Measurements from ENCODE around the gene GNA12. TPM values are rescaled to one million over a fixed set of nuclear protein-coding genes. Genes with fewer than 3 reads are reported as not detected.
"Not testable (repeated sequence)": the region's sequence is repeated elsewhere in the genome, so short reads cannot be mapped to it uniquely, and the experiment has no call there.

The GNA12 gene
- total RNA-seq, 6 experiments from 2014 or later, result 10.3 to 32.1 (median 14.1) TPM

DNA sequence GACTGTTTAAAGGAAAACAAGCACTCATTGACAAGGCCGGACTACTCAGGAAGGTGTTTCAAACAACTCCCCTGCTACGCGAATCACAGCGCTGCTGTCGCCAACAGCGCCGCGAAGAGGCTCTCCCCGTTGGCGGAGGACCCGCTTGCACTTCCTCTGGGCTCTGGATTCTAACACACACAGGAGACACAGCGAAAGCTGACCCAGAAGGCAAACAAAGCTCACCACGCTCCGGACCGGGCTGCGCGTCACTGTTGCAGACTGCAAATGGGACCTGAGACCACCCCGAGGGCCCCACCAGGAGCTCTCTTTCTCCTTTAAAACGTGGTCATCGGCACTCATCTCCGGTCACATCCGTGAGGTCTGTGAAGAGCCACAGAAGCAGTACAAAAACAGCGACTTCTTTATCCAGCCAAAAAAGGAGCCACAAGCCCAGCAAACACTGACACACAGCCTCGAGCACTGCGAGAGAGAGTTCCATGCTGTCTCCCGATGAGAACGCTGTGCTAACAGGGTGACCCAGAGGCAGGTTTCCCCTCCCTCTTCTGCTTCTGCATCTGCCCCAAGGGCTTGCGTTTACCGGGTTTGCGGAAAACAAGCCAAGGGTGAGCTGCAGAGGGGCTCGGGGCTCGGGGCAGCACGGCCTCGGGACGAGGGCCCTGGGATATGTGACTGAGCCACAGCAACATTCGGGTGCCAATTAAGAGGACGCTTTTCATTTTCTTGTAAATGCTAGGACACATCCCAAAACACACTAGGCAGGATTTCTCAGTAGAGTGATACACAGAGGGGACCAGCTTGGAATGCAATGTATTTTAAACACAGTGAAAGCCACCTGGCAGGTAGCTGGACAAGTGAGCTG, 114.8 kb downstream of the GNA12 start:
- H3K36me3 ChIP-seq, result no peaks in the 10 kb centered on the region
- H3K27me3 ChIP-seq, result no peaks in the 10 kb centered on the region
- peak in 2 of 3 donors; percentile 47 to 57 for DNase-seq
- H3K27ac ChIP-seq, result peak overlapping the region in 2 of 3 donors; percentile 17 to 21
- no peak for TF ChIP-seq POLR2A (IDR thresholded peaks at IDR 0.05)
- WGBS (ENCODE audit: insufficient coverage, low coverage, low lambda C conversion rate, missing lambda C conversion rate), result 89% methylated on average over 11 of the region's 37 CpGs
- ATAC-seq, result peak; percentile 47 to 67 (median 52)
- no peak overlapping the region for H3K4me3 ChIP-seq
- no peaks in the 10 kb centered on the region for H3K4me1 ChIP-seq
- intact Hi-C loops (cut with DNase I), result no loop called here
- no peaks in the 10 kb centered on the region for H3K9me3 ChIP-seq

DNA sequence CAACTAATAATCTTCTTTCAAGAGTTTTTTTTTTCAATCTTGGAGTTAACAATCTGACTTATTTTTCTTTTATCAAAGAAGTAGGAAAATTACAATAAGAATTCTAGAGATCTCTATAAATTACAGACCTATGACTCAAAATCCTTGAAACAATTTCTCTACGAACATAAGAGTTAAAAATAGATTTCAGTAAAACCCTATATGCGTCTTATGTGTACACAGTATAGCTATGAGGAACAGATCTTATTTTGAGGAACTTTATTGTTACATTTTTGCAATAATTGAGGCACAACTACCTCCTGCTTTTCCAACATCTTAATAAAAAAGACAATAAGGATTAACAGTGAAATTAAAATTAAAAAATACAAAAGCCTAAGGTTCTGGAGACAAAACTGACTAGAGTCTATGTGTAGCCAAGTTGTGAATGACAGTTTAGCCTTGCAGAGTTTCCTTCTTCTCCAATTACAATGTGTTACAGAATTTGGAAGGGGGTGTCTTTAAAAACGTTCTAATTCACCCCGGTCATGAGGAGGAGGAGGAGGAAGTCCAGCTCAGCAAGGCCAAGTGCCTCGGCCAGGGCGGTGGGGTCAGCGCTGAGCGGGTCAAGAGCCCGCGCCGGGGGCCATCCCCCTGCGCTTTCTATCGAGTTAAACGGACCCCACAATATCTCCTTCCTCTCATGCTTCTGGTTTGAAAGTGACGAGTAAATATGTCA, 115.6 kb downstream of the GNA12 start:
- Histone ChIP-seq H3K4me3 (no peak overlapping the region), H3K4me1 (no peaks in the 10 kb centered on the region), H3K9me3 (no peaks in the 10 kb centered on the region), H3K27ac (peak overlapping the region in 2 of 3 donors; percentile 17 to 21), H3K27me3 (no peaks in the 10 kb centered on the region), H3K36me3 (no peaks in the 10 kb centered on the region)
- ATAC-seq, result peak; percentile 39 to 69 (median 50)
- TF ChIP-seq POLR2A (IDR thresholded peaks at IDR 0.05), result no peak
- TF ChIP-seq, protein P1, sequence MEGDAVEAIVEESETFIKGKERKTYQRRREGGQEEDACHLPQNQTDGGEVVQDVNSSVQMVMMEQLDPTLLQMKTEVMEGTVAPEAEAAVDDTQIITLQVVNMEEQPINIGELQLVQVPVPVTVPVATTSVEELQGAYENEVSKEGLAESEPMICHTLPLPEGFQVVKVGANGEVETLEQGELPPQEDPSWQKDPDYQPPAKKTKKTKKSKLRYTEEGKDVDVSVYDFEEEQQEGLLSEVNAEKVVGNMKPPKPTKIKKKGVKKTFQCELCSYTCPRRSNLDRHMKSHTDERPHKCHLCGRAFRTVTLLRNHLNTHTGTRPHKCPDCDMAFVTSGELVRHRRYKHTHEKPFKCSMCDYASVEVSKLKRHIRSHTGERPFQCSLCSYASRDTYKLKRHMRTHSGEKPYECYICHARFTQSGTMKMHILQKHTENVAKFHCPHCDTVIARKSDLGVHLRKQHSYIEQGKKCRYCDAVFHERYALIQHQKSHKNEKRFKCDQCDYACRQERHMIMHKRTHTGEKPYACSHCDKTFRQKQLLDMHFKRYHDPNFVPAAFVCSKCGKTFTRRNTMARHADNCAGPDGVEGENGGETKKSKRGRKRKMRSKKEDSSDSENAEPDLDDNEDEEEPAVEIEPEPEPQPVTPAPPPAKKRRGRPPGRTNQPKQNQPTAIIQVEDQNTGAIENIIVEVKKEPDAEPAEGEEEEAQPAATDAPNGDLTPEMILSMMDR (IDR thresholded peaks at IDR 0.05), result no peak
- DNase-seq, result peak in 2 of 3 donors; percentile 34 to 48
- WGBS (ENCODE audit: insufficient coverage, low coverage, low lambda C conversion rate, missing lambda C conversion rate), result 55% methylated on average over 15 of the region's 15 CpGs
- intact Hi-C loops (cut with DNase I), result no loop called here

DNA sequence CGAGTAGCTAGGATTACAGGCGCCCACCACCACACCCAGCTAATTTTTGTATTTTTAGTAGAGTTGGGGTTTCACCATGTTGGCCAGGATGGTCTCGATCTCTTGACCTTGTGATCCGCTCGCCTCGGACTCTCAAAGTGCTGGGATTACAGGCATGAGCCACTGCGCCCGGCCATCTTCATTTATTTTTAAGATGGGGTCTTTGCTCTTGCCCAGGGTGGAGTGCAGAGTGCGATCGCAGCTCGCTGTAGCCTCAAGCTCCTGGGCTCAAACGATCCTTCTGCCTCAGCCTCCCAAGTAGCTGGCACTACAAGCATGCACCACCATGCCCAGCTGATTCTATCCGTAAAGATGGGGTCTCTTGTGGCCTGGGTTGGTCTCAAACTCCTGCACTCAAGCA, 116.9 kb downstream of the GNA12 start:
- H3K4me1 ChIP-seq; H3K27ac ChIP-seq; H3K36me3 ChIP-seq; ATAC-seq; H3K4me3 ChIP-seq; H3K27me3 ChIP-seq; intact Hi-C loops (cut with DNase I); H3K9me3 ChIP-seq: not testable (repeated sequence)
- DNase-seq, result peak in 2 of 3 donors; percentile 5 to 34
- 78% methylated on average over 5 of the region's 13 CpGs for WGBS (ENCODE audit: insufficient coverage, low coverage, low lambda C conversion rate, missing lambda C conversion rate)

DNA sequence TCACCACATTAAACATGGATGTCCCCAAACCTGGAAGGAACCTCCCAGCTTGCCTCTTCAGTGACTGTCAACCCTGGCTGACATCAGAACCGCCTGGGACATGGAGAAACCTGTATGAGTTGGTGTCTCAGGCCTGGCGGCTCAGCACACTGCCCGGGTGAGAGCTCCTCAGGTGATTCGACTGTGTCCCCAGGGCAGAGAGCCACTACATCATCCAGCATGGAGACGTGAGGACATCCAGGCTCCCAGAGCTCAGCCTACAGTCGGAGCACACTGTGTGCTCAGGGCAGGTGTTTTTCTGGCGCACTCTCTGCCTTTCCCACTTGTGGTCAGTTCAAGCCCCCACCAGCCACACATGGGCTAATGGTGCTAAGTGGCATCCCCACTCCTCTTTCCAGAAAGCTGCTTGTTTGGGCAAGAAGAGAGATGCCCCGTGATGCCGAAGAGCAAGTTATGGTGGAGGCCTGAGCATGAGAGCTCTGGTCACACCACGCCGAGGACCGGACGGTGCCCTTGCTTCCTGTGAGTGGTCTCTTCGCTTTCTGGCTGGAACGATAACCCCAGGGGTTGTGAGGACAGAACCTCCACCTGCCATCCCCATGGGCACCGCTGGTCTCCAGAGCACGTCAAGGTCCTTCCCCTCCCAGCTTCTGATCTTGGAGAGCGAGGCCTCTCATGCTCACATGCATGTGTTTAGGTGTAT, 117.6 kb downstream of the GNA12 start:
- no peak overlapping the region for H3K27ac ChIP-seq
- H3K27me3 ChIP-seq, result no peaks in the 10 kb centered on the region
- TF ChIP-seq, protein P1 (IDR thresholded peaks at IDR 0.05), result no peak
- TF ChIP-seq POLR2A (IDR thresholded peaks at IDR 0.05), result no peak
- intact Hi-C loops (cut with DNase I), result no loop called here
- no peaks in the 10 kb centered on the region for H3K36me3 ChIP-seq
- WGBS (ENCODE audit: insufficient coverage, low coverage, low lambda C conversion rate, missing lambda C conversion rate), result 95% methylated on average over 8 of the region's 18 CpGs
- ATAC-seq (no peak), DNase-seq (peak in 2 of 3 donors; percentile 21 to 22)
- H3K4me1 ChIP-seq, result no peaks in the 10 kb centered on the region
- H3K9me3 ChIP-seq, result no peaks in the 10 kb centered on the region
- no peak overlapping the region for H3K4me3 ChIP-seq

DNA sequence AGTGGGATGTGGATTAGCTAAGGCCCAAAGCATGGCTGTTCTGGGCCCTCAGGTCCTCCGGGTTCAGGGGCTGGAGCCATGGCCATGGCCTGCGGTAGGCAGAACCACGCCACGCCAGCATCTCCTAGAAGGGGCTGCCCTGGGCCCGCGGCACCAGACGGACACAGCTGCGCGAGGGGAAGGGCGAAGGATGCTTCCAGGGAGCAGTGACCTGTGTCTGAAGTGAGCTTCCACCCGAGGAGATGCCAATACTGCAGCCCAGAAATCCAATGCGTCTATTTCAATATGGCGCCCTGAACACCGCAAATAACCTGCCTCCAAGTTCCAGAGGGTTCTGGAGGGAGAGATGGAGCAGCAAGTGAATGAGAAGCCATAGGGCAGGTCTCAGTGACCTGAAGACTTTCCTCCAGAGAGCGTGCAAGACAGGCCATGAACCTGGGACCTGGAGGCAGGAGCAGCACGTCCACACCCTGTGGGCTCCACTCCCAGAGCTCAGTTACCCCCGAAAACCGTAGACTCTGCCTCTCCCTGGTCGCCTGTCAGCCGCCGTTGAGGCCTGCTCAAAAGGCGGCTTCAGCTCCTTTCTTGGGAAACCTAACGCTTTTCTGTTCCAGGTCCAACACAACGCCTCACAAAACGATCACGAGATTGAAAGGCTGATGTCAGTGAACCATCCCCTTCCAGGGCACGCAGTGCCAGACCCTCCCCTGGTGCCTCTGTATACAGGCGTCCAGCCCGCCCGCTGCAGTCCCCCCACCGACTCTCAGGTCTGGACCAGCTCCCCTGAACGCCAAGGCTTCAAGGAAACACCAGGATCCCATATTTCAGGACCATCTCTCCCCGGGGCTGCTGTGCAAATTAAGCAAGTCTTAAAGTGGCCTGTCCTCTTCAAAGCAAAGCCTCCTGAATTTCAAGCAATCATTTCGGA, 118.7 kb downstream of the GNA12 start:
- intact Hi-C loops (cut with DNase I), result no loop called here
- TF ChIP-seq, protein P1 (IDR thresholded peaks at IDR 0.05), result no peak
- TF ChIP-seq POLR2A (IDR thresholded peaks at IDR 0.05), result no peak
- H3K27ac ChIP-seq, result no peak overlapping the region
- no peaks in the 10 kb centered on the region for H3K4me1 ChIP-seq
- H3K36me3 ChIP-seq, result no peaks in the 10 kb centered on the region
- H3K27me3 ChIP-seq, result no peaks in the 10 kb centered on the region
- ATAC-seq (no peak), DNase-seq (peak in 2 of 3 donors; percentile 32 to 50)
- H3K4me3 ChIP-seq, result no peak overlapping the region
- no peaks in the 10 kb centered on the region for H3K9me3 ChIP-seq
- WGBS (ENCODE audit: insufficient coverage, low coverage, low lambda C conversion rate, missing lambda C conversion rate), result 94% methylated on average over 16 of the region's 34 CpGs

All from right lobe of liver (tissue), 6 donors.